SU-DHL-6 (cell line): Measurements from ENCODE around the gene ZNF514.

Experiments used
- H2AFZ ChIP-seq: fragments of 200-600 bp; sonication (generic); 2 replicates; pipeline ENCODE4 v1.6.1; 2014; ENCODE audit warnings: low read depth, mild to moderate bottlenecking, moderate library complexity, mixed read lengths, antibody characterized with exemption, low read length; ENCODE audit not compliant: severe bottlenecking
- H3F3A ChIP-seq: fragments of 200-600 bp; shearing (Covaris generic); 2 replicates; pipeline ENCODE4 v1.6.0; 2016; ENCODE audit warnings: antibody characterized with exemption, mild to moderate bottlenecking; ENCODE audit not compliant: insufficient read depth
- H3K27ac ChIP-seq: fragments of 200-600 bp; sonication (generic); 2 replicates; pipeline ENCODE4 v1.5.1; 2016; ENCODE audit warnings: low read depth, mild to moderate bottlenecking, low read length, moderate library complexity, mixed read lengths
- H3K27me3 ChIP-seq: fragments of 200-600 bp; sonication (generic), shearing (Covaris generic); 2 replicates; pipeline ENCODE4 v1.6.0; 2014; ENCODE audit warnings: mild to moderate bottlenecking, low read length
- H3K36me3 ChIP-seq: fragments of 200-600 bp; sonication (generic); 2 replicates; pipeline ENCODE4 v1.6.1; 2014; ENCODE audit warnings: mild to moderate bottlenecking, low read length, mixed read lengths
- H3K4me2 ChIP-seq: fragments of 300-600, 200-600 bp; shearing (Covaris generic), sonication (generic); 2 replicates; pipeline ENCODE4 v1.6.0; 2014; ENCODE audit warnings: low read length, low read depth, mild to moderate bottlenecking; ENCODE audit not compliant: poor library complexity, severe bottlenecking
- H3K4me3 ChIP-seq: fragments of 200-600 bp; sonication (generic); 2 replicates; pipeline ENCODE4 v1.5.1; 2014; ENCODE audit warnings: antibody characterized with exemption, low read length, mild to moderate bottlenecking, mixed read lengths; ENCODE audit not compliant: insufficient read depth, poor library complexity, severe bottlenecking
- H3K79me2 ChIP-seq: fragments of 200-600 bp; sonication (generic); 2 replicates; pipeline ENCODE4 v1.6.1; 2014; ENCODE audit warnings: mild to moderate bottlenecking, low read length, moderate library complexity; ENCODE audit not compliant: insufficient read depth
- H3K9ac ChIP-seq: fragments of 200-600 bp; sonication (generic); 2 replicates; pipeline ENCODE4 v1.7.0; 2014; ENCODE audit warnings: mild to moderate bottlenecking, low read length
- H3K9me2 ChIP-seq: fragments of 200-600 bp; sonication (generic); replicated peaks from 2 replicates; pipeline ENCODE4 v1.6.1; 2014; ENCODE audit warnings: low read length; ENCODE audit not compliant: insufficient read depth
- H3K9me3 ChIP-seq: fragments of 200-600 bp; sonication (generic); 2 replicates; pipeline ENCODE4 v1.6.1; 2014; ENCODE audit warnings: low read length, mixed read lengths; ENCODE audit not compliant: insufficient read depth
- H4K20me1 ChIP-seq: fragments of 200-600 bp; sonication (generic); 2 replicates; pipeline ENCODE4 v1.6.1; 2014; ENCODE audit warnings: low read depth, mild to moderate bottlenecking, antibody characterized with exemption, low read length, moderate library complexity, mixed read lengths
- EZH2phosphoT487 ChIP-seq: fragments of 200-600 bp; sonication (generic), shearing (Covaris generic); conservative IDR thresholded peaks from 2 replicates; pipeline ENCODE4 v1.6.1; 2018; ENCODE audit warnings: mild to moderate bottlenecking, antibody characterized with exemption, low read length, moderate library complexity, mixed read lengths
- TF ChIP-seq, protein P1 (sequence below): fragments of 200-600 bp; sonication (generic); IDR thresholded peaks from one replicate; pipeline ENCODE4 v1.5.1; 2017; ENCODE audit warnings: antibody characterized with exemption, mild to moderate bottlenecking, low read length, moderate library complexity; ENCODE audit not compliant: insufficient read depth, poor library complexity, severe bottlenecking

Gene ZNF514

GRCh38 chr2:95121093-95121406 is 38.6 kb downstream of the ZNF514 start:
- Histone ChIP-seq H3K9me2 (no peaks in the 10 kb centered on the region), H3K36me3 (peaks cover 4% of the 10 kb centered on the region; the same call in 1 of the 2 replicates), H2AFZ (peak overlapping the region; percentile 76), H3K9ac (peak overlapping the region; percentile 86), H3K4me2 (peak overlapping the region; percentile 64), H4K20me1 (no peaks in the 10 kb centered on the region), H3F3A (no peaks in the 10 kb centered on the region), H3K4me3 (peak overlapping the region; percentile 70), H3K27ac (peak overlapping the region; percentile 65), H3K27me3 (no peaks in the 10 kb centered on the region), H3K9me3 (no peaks in the 10 kb centered on the region), H3K79me2 (peaks cover 42% of the 10 kb centered on the region)
- TF ChIP-seq EZH2phosphoT487, result no peak
- TF ChIP-seq, protein P1, sequence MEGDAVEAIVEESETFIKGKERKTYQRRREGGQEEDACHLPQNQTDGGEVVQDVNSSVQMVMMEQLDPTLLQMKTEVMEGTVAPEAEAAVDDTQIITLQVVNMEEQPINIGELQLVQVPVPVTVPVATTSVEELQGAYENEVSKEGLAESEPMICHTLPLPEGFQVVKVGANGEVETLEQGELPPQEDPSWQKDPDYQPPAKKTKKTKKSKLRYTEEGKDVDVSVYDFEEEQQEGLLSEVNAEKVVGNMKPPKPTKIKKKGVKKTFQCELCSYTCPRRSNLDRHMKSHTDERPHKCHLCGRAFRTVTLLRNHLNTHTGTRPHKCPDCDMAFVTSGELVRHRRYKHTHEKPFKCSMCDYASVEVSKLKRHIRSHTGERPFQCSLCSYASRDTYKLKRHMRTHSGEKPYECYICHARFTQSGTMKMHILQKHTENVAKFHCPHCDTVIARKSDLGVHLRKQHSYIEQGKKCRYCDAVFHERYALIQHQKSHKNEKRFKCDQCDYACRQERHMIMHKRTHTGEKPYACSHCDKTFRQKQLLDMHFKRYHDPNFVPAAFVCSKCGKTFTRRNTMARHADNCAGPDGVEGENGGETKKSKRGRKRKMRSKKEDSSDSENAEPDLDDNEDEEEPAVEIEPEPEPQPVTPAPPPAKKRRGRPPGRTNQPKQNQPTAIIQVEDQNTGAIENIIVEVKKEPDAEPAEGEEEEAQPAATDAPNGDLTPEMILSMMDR, result no peak

GRCh38 chr2:95115418-95115817 is 44.2 kb downstream of the ZNF514 start:
- no peak overlapping the region for H3K27ac ChIP-seq

GRCh38 chr2:95113464-95113863 is 46.2 kb downstream of the ZNF514 start:
- Histone ChIP-seq H4K20me1 (no peaks in the 10 kb centered on the region), H2AFZ (no peak overlapping the region), H3K79me2 (peaks cover 28% of the 10 kb centered on the region), H3F3A (no peaks in the 10 kb centered on the region), H3K9ac (no peak overlapping the region), H3K9me3 (no peaks in the 10 kb centered on the region), H3K27me3 (no peaks in the 10 kb centered on the region), H3K9me2 (no peaks in the 10 kb centered on the region), H3K4me2 (no peak overlapping the region), H3K27ac (no peak overlapping the region), H3K36me3 (peaks cover 42% of the 10 kb centered on the region), H3K4me3 (no peak overlapping the region)
- TF ChIP-seq, protein P1, result no peak
- no peak for TF ChIP-seq EZH2phosphoT487

More at GRCh38 chr2:95115418-95115817, 44.2 kb downstream of the ZNF514 start:
- no peaks in the 10 kb centered on the region for H3F3A ChIP-seq
- H3K4me3 ChIP-seq, result no peak overlapping the region
- peaks cover 48% of the 10 kb centered on the region for H3K79me2 ChIP-seq
- no peaks in the 10 kb centered on the region for H4K20me1 ChIP-seq
- TF ChIP-seq, protein P1, result peak; percentile 75
- no peak for TF ChIP-seq EZH2phosphoT487
- H3K9me3 ChIP-seq, result no peaks in the 10 kb centered on the region
- H3K36me3 ChIP-seq, result peaks cover 32% of the 10 kb centered on the region
- no peaks in the 10 kb centered on the region for H3K27me3 ChIP-seq
- no peak overlapping the region for H2AFZ ChIP-seq
- no peak overlapping the region for H3K4me2 ChIP-seq
- H3K9ac ChIP-seq, result no peak overlapping the region
- no peaks in the 10 kb centered on the region for H3K9me2 ChIP-seq
